A549 (cell line): ENCODE measurements around the gene CISH. TPM values are rescaled to one million over a fixed set of nuclear protein-coding genes. Genes with fewer than 3 reads are reported as not detected.

ENCODE experiments used
- ATAC-seq, 2 experiments: fragments of 200-7000 bp in 1 of 2; fragments of >200 bp in 1 of 2; cut with Nextera tagmentation in 1 of 2; cut with Tn5 transposase in 1 of 2; 3 replicates each; pipeline versions ENCODE4 v1.8.0 to v1.9.1; 2018 to 2020; ENCODE audit warnings: mild to moderate bottlenecking in 1 of 2, moderate library complexity in 1 of 2
- CTCF ChIA-PET: fragments of 300-600 bp; sonication (Branson Sonifier 250); formaldehyde crosslinking; extraction: SDS; loops from one replicate; lab custom pipeline; 2021; ENCODE audit warnings: antibody characterized with exemption, inconsistent platforms; lab: Yijun Ruan, JAX
- POLR2A ChIA-PET: fragments of 350-600 bp; formaldehyde crosslinking; extraction: SDS; loops from one replicate; lab custom pipeline; 2021; ENCODE audit warnings: antibody characterized with exemption, inconsistent platforms; lab: Yijun Ruan, JAX
- DNase-seq, 2 experiments: peaks; one replicate each; pipeline versions ENCODE4 v3.0.0 to v3.0.0-alpha.2; 2011 to 2016; ENCODE audit warnings: low read depth in 1 of 2, low spot score in 1 of 2
- FAIRE-seq: peaks from 2 replicates; lab custom pipeline; 2011; peaks lifted over from hg19 to GRCh38; lab: Jason Lieb, UNC
- H3K27ac ChIP-seq, 2 experiments: fragments of >200 bp; sonication (Bioruptor Twin); formaldehyde crosslinking; 3 replicates each; pipeline ENCODE4 v1.5.1; 2016 to 2017
- H3K4me1 ChIP-seq: fragments of >200 bp; sonication (Bioruptor Twin); formaldehyde crosslinking; 3 replicates; pipeline ENCODE4 v1.6.1; 2016
- H3K4me2 ChIP-seq: fragments of >200 bp; sonication (Bioruptor Twin); formaldehyde crosslinking; 3 replicates; pipeline ENCODE4 v1.6.1; 2016
- H3K4me3 ChIP-seq: fragments of >200 bp; sonication (Bioruptor Twin); formaldehyde crosslinking; 3 replicates; pipeline ENCODE4 v1.5.1; 2016
- H3K9me3 ChIP-seq: fragments of >200 bp; sonication (Bioruptor Twin); formaldehyde crosslinking; 3 replicates; pipeline ENCODE4 v1.6.1; 2016
- BHLHE40 ChIP-seq: IDR thresholded peaks from 2 replicates; pipeline ENCODE4 v1.6.1; 2012; ENCODE audit warnings: low read depth, low read length, inconsistent platforms
- CBX8 ChIP-seq: fragments of 200-600 bp; sonication (generic); IDR thresholded peaks from 2 replicates; pipeline ENCODE4 v1.6.1; 2016
- FOSB ChIP-seq: fragments of 250-450 bp; sonication (Bioruptor Pico); IDR thresholded peaks from 2 replicates; pipeline ENCODE4 v1.5.0; 2020; ENCODE audit warnings: mild to moderate bottlenecking, moderate library complexity
- HDAC2 ChIP-seq: fragments of 200-600 bp; sonication (generic); IDR thresholded peaks from 2 replicates; pipeline ENCODE4 v1.6.1; 2016
- HEYL ChIP-seq: fragments of 250-450 bp; sonication (Bioruptor Pico); IDR thresholded peaks from 2 replicates; pipeline ENCODE4 v1.8.0; 2021; ENCODE audit warnings: mild to moderate bottlenecking, moderate library complexity
- JUNB ChIP-seq: fragments of >200 bp; sonication (Bioruptor Twin); formaldehyde crosslinking; IDR thresholded peaks from 2 replicates; pipeline ENCODE4 v1.6.1; 2016
- MAFK ChIP-seq: fragments of 450-650 bp; IDR thresholded peaks from 2 replicates; pipeline ENCODE4 v1.6.1; 2014; ENCODE audit not compliant: partially characterized antibody
- MAZ ChIP-seq: fragments of 150-350 bp; IDR thresholded peaks from 2 replicates; pipeline ENCODE4 v1.6.1; 2014; ENCODE audit warnings: antibody characterized with exemption, low read depth, low read length, borderline replicate concordance
- MYC ChIP-seq: IDR thresholded peaks from 2 replicates; pipeline ENCODE4 v1.6.1; 2012; ENCODE audit warnings: mild to moderate bottlenecking, inconsistent platforms, low read length, improper control_type of control experiment, borderline replicate concordance
- NFE2L2 ChIP-seq: fragments of 150-350 bp; conservative IDR thresholded peaks from 2 replicates; pipeline ENCODE4 v1.6.1; 2014; ENCODE audit warnings: low read length
- PHF8 ChIP-seq: fragments of 200-600 bp; sonication (generic); IDR thresholded peaks from 2 replicates; pipeline ENCODE4 v1.6.1; 2016; ENCODE audit warnings: low read depth, mild to moderate bottlenecking, antibody characterized with exemption, moderate library complexity, borderline replicate concordance
- POLR2A ChIP-seq: IDR thresholded peaks from 2 replicates; pipeline ENCODE4 v1.6.1; 2012; ENCODE audit warnings: mild to moderate bottlenecking, low read length
- POLR2AphosphoS2 ChIP-seq: conservative IDR thresholded peaks from 2 replicates; pipeline ENCODE4 v1.6.1; 2012; ENCODE audit warnings: low read length, improper control_type of control experiment, inconsistent platforms
- RAD21 ChIP-seq, 2 experiments: fragments of >200 bp in 1 of 2; sonication (Bioruptor Twin) in 1 of 2; formaldehyde crosslinking in 1 of 2; IDR thresholded peaks in 1 of 2; conservative IDR thresholded peaks in 1 of 2; 2 replicates in 1 of 2; 3 replicates in 1 of 2; pipeline ENCODE4 v1.6.1; 2012 to 2018; ENCODE audit warnings: inconsistent platforms in 1 of 2
- RARB ChIP-seq: fragments of 250-450 bp; sonication (Bioruptor Pico); IDR thresholded peaks from 2 replicates; pipeline ENCODE4 v1.8.0; 2021; ENCODE audit warnings: mild to moderate bottlenecking, moderate library complexity
- TFCP2L1 ChIP-seq: fragments of 250-450 bp; sonication (Bioruptor Pico); IDR thresholded peaks from 2 replicates; pipeline ENCODE4 v1.5.0; 2021; ENCODE audit warnings: mild to moderate bottlenecking
- ZC3H11A ChIP-seq: fragments of 450-650 bp; IDR thresholded peaks from 2 replicates; pipeline ENCODE4 v1.6.1; 2014; ENCODE audit warnings: antibody characterized with exemption, mild to moderate bottlenecking
- ZSCAN20 ChIP-seq: fragments of 250-450 bp; sonication (Bioruptor Pico); IDR thresholded peaks from 2 replicates; pipeline ENCODE4 v1.8.0; 2022; ENCODE audit warnings: mild to moderate bottlenecking, moderate library complexity
- WGBS: methylation state at CpG from one replicate; pipeline ENCODE4 v1.1.6; 2017; ENCODE audit errors: missing lambda C conversion rate; 5-methylcytosine and 5-hydroxymethylcytosine counted together
- polyA plus RNA-seq, 4 experiments: library from polyadenylated mRNA; depleted of rRNA in 3 of 4; stranded (reverse); fragments of >200 nt; fragmentation: RNase III in 1 of 4; extraction: RNeasy Plus Mini Kit Qiagen cat#74134 plus additional on column Dnase treatment in 1 of 4; gene quantifications; 2 replicates in 3 of 4; 3 replicates in 1 of 4; pipeline ENCODE4 v1.2.3, GENCODE V29; 2011 to 2017
- TF ChIP-seq, protein P1 (sequence below): fragments of 200-600 bp; sonication (generic); IDR thresholded peaks from 2 replicates; pipeline ENCODE4 v1.6.1; 2016; ENCODE audit warnings: antibody characterized with exemption, mild to moderate bottlenecking, moderate library complexity
- TF ChIP-seq, protein P2 (sequence below): fragments of 150-350 bp; IDR thresholded peaks from 2 replicates; pipeline ENCODE4 v1.6.1; 2014; ENCODE audit warnings: low read depth, mild to moderate bottlenecking, low read length
- TF ChIP-seq, protein P3 (sequence below): fragments of >200 bp; sonication (Bioruptor Twin); formaldehyde crosslinking; IDR thresholded peaks from 3 replicates; pipeline ENCODE4 v1.5.1; 2016

CISH gene
- polyA plus RNA-seq, 2 of the 4 experiments (the other 2 are of a cell fraction) = 0.43 to 0.68 TPM

DNA sequence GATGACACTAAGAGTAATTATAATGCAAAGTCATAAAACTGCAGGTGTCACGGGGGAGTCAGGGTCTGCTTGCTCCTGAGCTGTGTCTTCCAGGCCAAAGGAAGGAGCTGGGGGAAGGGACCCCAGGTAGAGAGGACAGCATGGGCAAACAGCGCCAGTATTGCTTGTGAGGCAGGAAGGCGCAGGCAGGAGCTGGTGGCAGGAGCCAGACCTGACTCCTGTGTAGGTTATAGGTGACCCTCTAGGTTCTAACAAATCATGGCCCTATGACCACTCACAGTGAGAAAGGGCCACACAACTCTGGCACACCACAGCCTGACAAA is 1.9 kb downstream of the CISH start:
- H3K4me2 ChIP-seq = no peak overlapping the region
- H3K4me1 ChIP-seq = peaks cover 25% of the 10 kb centered on the region
- POLR2A ChIA-PET = interaction anchor here (1.0 kb wide), 1 partner anchor 40 kb away, joined by 4 read pairs; the partner anchor contains the start of gene HEMK1
- no peak overlapping the region for H3K27ac ChIP-seq
- no peak for TF ChIP-seq MAFK
- TF ChIP-seq POLR2A = no peak
- no peak overlapping the region for H3K4me3 ChIP-seq
- ATAC-seq (no peak), FAIRE-seq (no peak), DNase-seq (no peak)
- no peaks in the 10 kb centered on the region for H3K9me3 ChIP-seq
- CTCF ChIA-PET = interaction anchor here (1.3 to 18.5 kb wide), 3 partner anchors 21 to 59 kb away, joined by 3 to 375 read pairs (median 3); partner anchors contain the start of genes C3orf18 and HEMK1
- 90% methylated on average over 3 of the region's 3 CpGs for WGBS

DNA sequence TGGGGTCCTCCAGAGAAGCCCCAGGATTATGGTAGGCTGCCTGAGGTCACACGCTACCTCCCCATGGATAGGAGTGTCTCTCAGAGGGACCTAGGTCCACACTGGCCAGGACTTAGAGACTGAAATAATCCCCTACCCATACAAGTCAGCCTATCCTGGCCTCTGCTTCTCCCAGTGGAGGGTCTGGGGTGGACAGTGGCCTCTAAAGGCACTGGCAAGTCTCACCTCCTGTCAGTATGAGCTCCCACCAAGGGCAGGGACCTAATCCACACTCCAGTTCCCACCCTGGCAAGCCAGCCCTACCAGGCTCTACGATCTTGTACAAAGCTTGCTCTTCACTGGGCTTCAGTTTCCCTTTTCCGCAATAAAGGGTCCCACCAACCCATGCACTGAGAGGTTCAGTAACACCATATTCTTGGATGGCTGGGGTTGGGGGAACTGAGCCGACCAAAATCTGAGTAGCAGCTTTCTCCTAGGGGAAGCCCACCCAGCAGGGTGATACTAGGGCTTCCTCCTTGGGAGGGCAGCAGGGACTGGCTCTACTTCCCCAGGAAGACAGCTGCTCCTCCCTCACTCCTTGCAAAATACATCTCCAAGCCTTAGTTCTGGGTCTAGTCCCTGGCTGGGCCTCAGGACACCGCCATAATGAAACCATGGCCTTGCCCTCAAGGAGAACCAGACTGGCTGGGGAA is 2.4 kb downstream of the CISH start:
- H3K27ac ChIP-seq = no peak overlapping the region
- TF ChIP-seq, protein P1, sequence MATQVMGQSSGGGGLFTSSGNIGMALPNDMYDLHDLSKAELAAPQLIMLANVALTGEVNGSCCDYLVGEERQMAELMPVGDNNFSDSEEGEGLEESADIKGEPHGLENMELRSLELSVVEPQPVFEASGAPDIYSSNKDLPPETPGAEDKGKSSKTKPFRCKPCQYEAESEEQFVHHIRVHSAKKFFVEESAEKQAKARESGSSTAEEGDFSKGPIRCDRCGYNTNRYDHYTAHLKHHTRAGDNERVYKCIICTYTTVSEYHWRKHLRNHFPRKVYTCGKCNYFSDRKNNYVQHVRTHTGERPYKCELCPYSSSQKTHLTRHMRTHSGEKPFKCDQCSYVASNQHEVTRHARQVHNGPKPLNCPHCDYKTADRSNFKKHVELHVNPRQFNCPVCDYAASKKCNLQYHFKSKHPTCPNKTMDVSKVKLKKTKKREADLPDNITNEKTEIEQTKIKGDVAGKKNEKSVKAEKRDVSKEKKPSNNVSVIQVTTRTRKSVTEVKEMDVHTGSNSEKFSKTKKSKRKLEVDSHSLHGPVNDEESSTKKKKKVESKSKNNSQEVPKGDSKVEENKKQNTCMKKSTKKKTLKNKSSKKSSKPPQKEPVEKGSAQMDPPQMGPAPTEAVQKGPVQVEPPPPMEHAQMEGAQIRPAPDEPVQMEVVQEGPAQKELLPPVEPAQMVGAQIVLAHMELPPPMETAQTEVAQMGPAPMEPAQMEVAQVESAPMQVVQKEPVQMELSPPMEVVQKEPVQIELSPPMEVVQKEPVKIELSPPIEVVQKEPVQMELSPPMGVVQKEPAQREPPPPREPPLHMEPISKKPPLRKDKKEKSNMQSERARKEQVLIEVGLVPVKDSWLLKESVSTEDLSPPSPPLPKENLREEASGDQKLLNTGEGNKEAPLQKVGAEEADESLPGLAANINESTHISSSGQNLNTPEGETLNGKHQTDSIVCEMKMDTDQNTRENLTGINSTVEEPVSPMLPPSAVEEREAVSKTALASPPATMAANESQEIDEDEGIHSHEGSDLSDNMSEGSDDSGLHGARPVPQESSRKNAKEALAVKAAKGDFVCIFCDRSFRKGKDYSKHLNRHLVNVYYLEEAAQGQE = no peak
- TF ChIP-seq BHLHE40 = no peak
- TF ChIP-seq RARB (CRISPR knock-in tag) = no peak
- no peak for TF ChIP-seq ZC3H11A
- no peak for TF ChIP-seq PHF8
- TF ChIP-seq MYC = no peak
- TF ChIP-seq HDAC2 = no peak
- no peak for TF ChIP-seq TFCP2L1
- no peak for TF ChIP-seq RAD21 (conservative IDR thresholded peaks at IDR 0.05 in 1 of 2, IDR thresholded peaks at IDR 0.05 in 1 of 2)
- no peak for FAIRE-seq
- no peak overlapping the region for H3K4me2 ChIP-seq
- ATAC-seq = no peak
- H3K9me3 ChIP-seq = no peaks in the 10 kb centered on the region
- CTCF ChIA-PET = interaction anchor here (0.8 to 18.5 kb wide), 3 partner anchors 20 to 802 kb away, joined by 3 to 375 read pairs (median 3); partner anchors contain the start of genes C3orf18 and HEMK1
- H3K4me1 ChIP-seq = peaks cover 25% of the 10 kb centered on the region
- H3K4me3 ChIP-seq = no peak overlapping the region
- POLR2A ChIA-PET = interaction anchor here (1.0 kb wide), 1 partner anchor 40 kb away, joined by 4 read pairs; the partner anchor contains the start of gene HEMK1
- WGBS = 96% methylated on average over 5 of the region's 5 CpGs
- DNase-seq = no peak

DNA sequence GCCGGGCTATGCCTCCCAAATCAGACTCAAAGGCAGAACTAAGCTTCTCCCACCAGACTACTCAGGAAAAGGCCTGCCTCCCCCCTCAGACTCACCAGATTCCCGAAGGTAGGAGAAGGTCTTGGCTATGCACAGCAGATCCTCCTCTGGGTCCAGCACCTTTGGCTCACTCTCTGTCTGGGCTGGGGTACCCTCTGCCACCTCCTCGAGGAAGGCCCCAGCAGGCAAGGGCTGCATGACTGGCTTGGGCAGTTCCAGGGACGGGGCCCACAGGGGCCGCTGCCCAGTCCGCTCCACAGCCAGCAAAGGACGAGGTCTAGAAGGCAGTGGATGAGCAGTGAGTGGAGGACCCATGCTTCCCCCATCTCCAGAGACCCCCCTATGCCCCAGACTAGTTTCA is 3.3 kb downstream of the CISH start:
- peaks cover 25% of the 10 kb centered on the region for H3K4me1 ChIP-seq
- ATAC-seq (no peak), FAIRE-seq (no peak), DNase-seq (no peak)
- no peak overlapping the region for H3K4me3 ChIP-seq
- H3K4me2 ChIP-seq = no peak overlapping the region
- H3K9me3 ChIP-seq = no peaks in the 10 kb centered on the region
- CTCF ChIA-PET = interaction anchor here (0.7 to 18.5 kb wide), 4 partner anchors 8 to 803 kb away, joined by 3 to 375 read pairs (median 4); partner anchors contain the start of genes C3orf18, HEMK1 and MAPKAPK3
- POLR2A ChIA-PET = no interaction called here
- TF ChIP-seq FOSB (CRISPR knock-in tag) (no peak), TFCP2L1 (no peak)
- WGBS = 40% methylated on average over 1 of the region's 7 CpGs
- H3K27ac ChIP-seq = no peak overlapping the region

DNA sequence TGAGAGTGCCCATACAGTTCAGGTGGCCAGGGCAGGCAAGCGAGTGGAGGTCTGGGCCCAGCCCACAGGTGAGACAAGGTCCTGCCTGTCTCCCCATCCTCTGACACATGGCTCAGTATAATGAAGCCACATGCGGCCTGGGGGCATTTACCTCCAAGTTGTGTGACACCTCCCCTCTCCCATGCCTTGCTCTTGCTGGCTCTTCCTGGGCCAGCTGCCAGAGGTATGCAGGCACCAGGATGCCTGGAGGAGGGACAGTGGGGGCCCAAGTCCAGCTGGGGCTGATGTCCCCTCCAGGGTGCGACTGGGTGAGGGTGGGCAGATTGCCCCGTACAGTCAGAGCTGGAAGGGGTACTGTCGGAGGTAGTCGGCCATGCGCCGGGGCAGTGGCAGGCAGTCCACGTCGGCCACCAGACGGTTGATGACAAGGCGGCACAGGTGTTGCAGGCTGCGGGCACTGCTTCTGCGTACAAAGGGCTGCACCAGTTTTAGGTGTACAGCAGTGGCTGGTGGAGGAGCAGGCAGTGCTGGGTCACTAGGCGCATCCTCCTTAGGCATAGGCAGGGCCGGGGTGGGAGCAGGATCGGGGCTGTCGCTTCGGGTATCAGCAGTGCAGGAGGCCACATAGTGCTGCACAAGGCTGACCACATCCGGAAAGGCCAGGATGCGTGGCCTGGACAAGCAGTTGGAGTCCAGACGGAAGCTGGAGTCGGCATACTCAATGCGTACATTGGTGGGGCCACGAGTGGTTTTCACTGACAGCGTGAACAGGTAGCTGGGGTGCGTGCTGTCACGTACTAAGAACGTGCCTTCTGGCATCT is 4.1 kb downstream of the CISH start:
- DNase-seq (no peak), ATAC-seq (no peak), FAIRE-seq (no peak)
- Histone ChIP-seq H3K4me2 (no peak overlapping the region), H3K4me3 (no peak overlapping the region), H3K4me1 (peaks cover 27% of the 10 kb centered on the region), H3K9me3 (no peaks in the 10 kb centered on the region), H3K27ac (no peak overlapping the region)
- WGBS = 92% methylated on average over 21 of the region's 29 CpGs
- no peak for TF ChIP-seq NFE2L2
- TF ChIP-seq HEYL = no peak
- TF ChIP-seq, protein P2, sequence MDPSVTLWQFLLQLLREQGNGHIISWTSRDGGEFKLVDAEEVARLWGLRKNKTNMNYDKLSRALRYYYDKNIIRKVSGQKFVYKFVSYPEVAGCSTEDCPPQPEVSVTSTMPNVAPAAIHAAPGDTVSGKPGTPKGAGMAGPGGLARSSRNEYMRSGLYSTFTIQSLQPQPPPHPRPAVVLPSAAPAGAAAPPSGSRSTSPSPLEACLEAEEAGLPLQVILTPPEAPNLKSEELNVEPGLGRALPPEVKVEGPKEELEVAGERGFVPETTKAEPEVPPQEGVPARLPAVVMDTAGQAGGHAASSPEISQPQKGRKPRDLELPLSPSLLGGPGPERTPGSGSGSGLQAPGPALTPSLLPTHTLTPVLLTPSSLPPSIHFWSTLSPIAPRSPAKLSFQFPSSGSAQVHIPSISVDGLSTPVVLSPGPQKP = no peak
- TF ChIP-seq POLR2AphosphoS2 = no peak
- TF ChIP-seq ZC3H11A = no peak
- no peak for TF ChIP-seq JUNB
- TF ChIP-seq CBX8 = no peak
- TF ChIP-seq, protein P3, sequence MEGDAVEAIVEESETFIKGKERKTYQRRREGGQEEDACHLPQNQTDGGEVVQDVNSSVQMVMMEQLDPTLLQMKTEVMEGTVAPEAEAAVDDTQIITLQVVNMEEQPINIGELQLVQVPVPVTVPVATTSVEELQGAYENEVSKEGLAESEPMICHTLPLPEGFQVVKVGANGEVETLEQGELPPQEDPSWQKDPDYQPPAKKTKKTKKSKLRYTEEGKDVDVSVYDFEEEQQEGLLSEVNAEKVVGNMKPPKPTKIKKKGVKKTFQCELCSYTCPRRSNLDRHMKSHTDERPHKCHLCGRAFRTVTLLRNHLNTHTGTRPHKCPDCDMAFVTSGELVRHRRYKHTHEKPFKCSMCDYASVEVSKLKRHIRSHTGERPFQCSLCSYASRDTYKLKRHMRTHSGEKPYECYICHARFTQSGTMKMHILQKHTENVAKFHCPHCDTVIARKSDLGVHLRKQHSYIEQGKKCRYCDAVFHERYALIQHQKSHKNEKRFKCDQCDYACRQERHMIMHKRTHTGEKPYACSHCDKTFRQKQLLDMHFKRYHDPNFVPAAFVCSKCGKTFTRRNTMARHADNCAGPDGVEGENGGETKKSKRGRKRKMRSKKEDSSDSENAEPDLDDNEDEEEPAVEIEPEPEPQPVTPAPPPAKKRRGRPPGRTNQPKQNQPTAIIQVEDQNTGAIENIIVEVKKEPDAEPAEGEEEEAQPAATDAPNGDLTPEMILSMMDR = no peak
- TF ChIP-seq ZSCAN20 (CRISPR knock-in tag) = no peak
- no peak for TF ChIP-seq MAZ
- CTCF ChIA-PET = interaction anchor here (0.7 to 18.5 kb wide), 3 partner anchors 9 to 56 kb away, joined by 3 to 375 read pairs (median 4); partner anchors contain the start of genes C3orf18, HEMK1 and MAPKAPK3
- POLR2A ChIA-PET = no interaction called here
